RWPE1 (cell line): ENCODE measurements around the gene KCNN3.

Experiments used
- CTCF ChIA-PET: fragments of 350-600 bp; sonication (Branson Sonifier 250); formaldehyde crosslinking; extraction: SDS; loops from one replicate; lab custom pipeline; 2021; lab: Yijun Ruan, JAX
- POLR2A ChIA-PET: fragments of 400-600 bp; formaldehyde crosslinking; extraction: SDS; loops from one replicate; lab custom pipeline; 2020; ENCODE audit warnings: antibody characterized with exemption; ENCODE audit not compliant: low non-redundant PET; lab: Yijun Ruan, JAX
- DNase-seq: peaks from one replicate; pipeline ENCODE4 v3.0.0; 2012; ENCODE audit warnings: low spot score
- H3K27ac ChIP-seq: fragments of 450-650 bp; 2 replicates; pipeline ENCODE4 v1.5.1; 2017
- TF ChIP-seq, protein P1 (sequence below): fragments of 450-650 bp; conservative IDR thresholded peaks from 2 replicates; pipeline ENCODE4 v1.5.1; 2017; ENCODE audit warnings: low read depth, mild to moderate bottlenecking

KCNN3 gene

GRCh38 chr1:154706851-154707250 is 163.2 kb downstream of the KCNN3 start:
- no peak for DNase-seq
- ChIA-PET POLR2A (no interaction called here), CTCF (interaction anchor here (0.6 kb wide), 1 partner anchor 330 kb away, joined by 4 read pairs; no protein-coding TSS in a partner anchor)
- no peak overlapping the region for H3K27ac ChIP-seq
- TF ChIP-seq, protein P1, sequence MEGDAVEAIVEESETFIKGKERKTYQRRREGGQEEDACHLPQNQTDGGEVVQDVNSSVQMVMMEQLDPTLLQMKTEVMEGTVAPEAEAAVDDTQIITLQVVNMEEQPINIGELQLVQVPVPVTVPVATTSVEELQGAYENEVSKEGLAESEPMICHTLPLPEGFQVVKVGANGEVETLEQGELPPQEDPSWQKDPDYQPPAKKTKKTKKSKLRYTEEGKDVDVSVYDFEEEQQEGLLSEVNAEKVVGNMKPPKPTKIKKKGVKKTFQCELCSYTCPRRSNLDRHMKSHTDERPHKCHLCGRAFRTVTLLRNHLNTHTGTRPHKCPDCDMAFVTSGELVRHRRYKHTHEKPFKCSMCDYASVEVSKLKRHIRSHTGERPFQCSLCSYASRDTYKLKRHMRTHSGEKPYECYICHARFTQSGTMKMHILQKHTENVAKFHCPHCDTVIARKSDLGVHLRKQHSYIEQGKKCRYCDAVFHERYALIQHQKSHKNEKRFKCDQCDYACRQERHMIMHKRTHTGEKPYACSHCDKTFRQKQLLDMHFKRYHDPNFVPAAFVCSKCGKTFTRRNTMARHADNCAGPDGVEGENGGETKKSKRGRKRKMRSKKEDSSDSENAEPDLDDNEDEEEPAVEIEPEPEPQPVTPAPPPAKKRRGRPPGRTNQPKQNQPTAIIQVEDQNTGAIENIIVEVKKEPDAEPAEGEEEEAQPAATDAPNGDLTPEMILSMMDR: no peak

DNA sequence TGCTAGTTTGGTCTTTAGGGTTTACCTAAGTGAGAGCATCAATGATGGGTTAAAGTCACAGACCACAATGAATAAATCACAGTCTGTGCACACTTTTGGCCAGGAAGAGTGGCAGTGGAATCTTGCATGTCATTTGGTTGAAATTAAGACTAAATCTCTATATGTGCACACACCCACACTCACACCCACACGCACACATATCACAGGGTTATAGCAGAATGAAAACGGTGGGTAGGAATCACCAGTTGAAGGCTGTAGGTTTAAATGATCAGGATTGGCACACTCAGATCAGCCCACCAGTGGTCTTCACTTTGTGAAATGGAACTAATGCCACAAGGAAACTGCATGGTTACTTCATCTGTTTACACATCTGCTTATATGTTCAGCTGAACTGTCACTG is 164.5 kb downstream of the KCNN3 start:
- TF ChIP-seq, protein P1: no peak
- POLR2A ChIA-PET: no interaction called here
- no peak overlapping the region for H3K27ac ChIP-seq
- no peak for DNase-seq
- CTCF ChIA-PET: no interaction called here

DNA sequence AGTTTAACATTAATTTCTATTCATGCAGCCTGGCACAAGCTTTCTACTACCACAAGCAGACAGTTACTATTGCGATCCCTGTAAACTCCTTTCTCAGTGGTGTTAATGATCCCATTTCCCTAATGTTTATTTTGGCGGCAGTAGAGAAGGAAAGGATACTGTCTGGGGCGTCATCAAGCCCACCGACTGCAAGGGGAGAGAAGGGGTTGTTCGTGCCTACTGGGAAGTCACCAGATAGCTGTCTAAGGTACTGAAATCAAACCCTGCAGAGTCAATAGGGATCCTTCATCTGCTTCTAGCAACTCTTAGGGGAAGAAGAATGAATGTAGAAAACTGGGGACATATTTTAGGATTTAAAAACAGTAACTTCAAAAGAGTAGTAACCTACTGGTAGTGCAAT is 166.9 kb downstream of the KCNN3 start:
- ChIA-PET POLR2A (no interaction called here), CTCF (no interaction called here)
- no peak for DNase-seq
- TF ChIP-seq, protein P1: no peak
- no peak overlapping the region for H3K27ac ChIP-seq

- ChIA-PET CTCF (interaction anchor here (0.8 to 1.3 kb wide), 4 partner anchors 17 to 180 kb away, joined by 3 to 7 read pairs (median 4); no protein-coding TSS in a partner anchor), POLR2A (no interaction called here)
- no peak for DNase-seq
- TF ChIP-seq, protein P1: no peak
- no peak overlapping the region for H3K27ac ChIP-seq
Measured at GRCh38 chr1:154698320-154699096, 171.6 kb downstream of the KCNN3 start.

DNA sequence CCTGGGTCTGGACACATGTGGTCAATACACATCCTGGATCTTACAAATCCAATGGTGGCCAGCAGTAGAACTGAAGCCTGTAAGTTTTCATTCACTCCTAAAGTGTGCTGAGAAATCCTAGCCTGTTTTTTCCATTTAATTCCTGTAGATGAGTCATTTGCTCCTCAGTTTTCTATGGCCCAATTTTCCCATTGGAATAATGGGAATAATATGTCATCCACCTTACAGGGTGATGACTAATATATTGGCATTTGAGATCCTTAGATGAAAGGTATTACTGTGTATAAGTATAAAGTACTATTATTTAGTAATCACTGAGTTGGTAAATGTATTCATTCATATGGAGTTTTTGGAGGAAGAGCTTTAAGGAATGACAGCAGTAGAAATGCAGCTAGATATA is 172.4 kb downstream of the KCNN3 start:
- ChIA-PET CTCF (interaction anchor here (0.8 to 1.3 kb wide), 4 partner anchors 18 to 181 kb away, joined by 3 to 7 read pairs (median 4); no protein-coding TSS in a partner anchor), POLR2A (no interaction called here)
- H3K27ac ChIP-seq: no peak overlapping the region
- peak; percentile 79 for DNase-seq
- TF ChIP-seq, protein P1: no peak

GRCh38 chr1:154696456-154696855 is 173.6 kb downstream of the KCNN3 start:
- CTCF ChIA-PET: interaction anchor here (0.6 kb wide), 1 partner anchor 26 kb away, joined by 6 read pairs; no protein-coding TSS in a partner anchor
- TF ChIP-seq, protein P1: no peak
- H3K27ac ChIP-seq: no peak overlapping the region
- no peak for DNase-seq
- POLR2A ChIA-PET: no interaction called here
